ENCODE measurements around the gene STUB1. TPM values are rescaled to one million over a fixed set of nuclear protein-coding genes. Genes with fewer than 3 reads are reported as not detected.

Gene STUB1
- total RNA-seq, 2 experiments from 2014 or later, result 72.4 to 85.5 TPM

- CTCF ChIA-PET (ENCODE audit: unreplicated experiment), result no interaction called here
- TF ChIP-seq EZH2phosphoT487 (IDR thresholded peaks at IDR 0.05; ENCODE audit: borderline replicate concordance, low read depth, low read length) (no peak), CTCF (conservative IDR thresholded peaks at IDR 0.05; ENCODE audit: low read length) (no peak)
- peak; percentile 97 for DNase-seq (ENCODE audit: low spot score)
- BruUV-seq (replicated peaks), result no TSS peak
- Histone ChIP-seq H3K27ac (ENCODE audit: low read depth, low read length, poor library complexity, severe bottlenecking) (peak within 1 kb of the TSS; percentile 33), H3K9me3 (ENCODE audit: low read length) (no peaks in the 10 kb centered on the region), H2AFZ (ENCODE audit: low read length) (no peak within 1 kb of the TSS), H3K4me3 (ENCODE audit: low read depth, low read length, poor library complexity, severe bottlenecking) (peak within 1 kb of the TSS; percentile 83), H3K36me3 (ENCODE audit: insufficient read depth, low read length) (peaks cover 46% of the 10 kb centered on the region), H3K79me2 (ENCODE audit: insufficient read depth, low read depth, low read length) (peaks cover 27% of the 10 kb centered on the region; the same call in 1 of the 2 replicates), H4K20me1 (ENCODE audit: insufficient read depth, low read length) (0 out of 2 replicates have a peak, but pooled peaks cover 5% of the 10 kb centered on the region), H3K4me1 (ENCODE audit: insufficient read depth, low read length, poor library complexity, severe bottlenecking) (peaks cover 36% of the 10 kb centered on the region), H3K4me2 (ENCODE audit: low read length) (peak within 1 kb of the TSS; percentile 96), H3K9me2 (ENCODE audit: insufficient read depth, low read length) (no peaks in the 10 kb centered on the region)
- intact Hi-C loops (cut with micrococcal nuclease; ENCODE audit: unreplicated experiment), result loop anchor here (5.0 kb wide), 1 partner anchor 38 kb away; the partner anchor contains the start of gene ANTKMT
- POLR2A ChIA-PET, result no interaction called here
These were observed 4.0 kb downstream of the STUB1 start, which contains the start of gene JMJD8 for GRCh38 chr16:684071-684794. JMJD8 (minus strand) TSS chr16:684334; CDS start chr16:684319, 15 bp downstream.

GRCh38 chr16:684961-685696, 4.9 kb downstream of the STUB1 start:
- ChIA-PET CTCF (ENCODE audit: unreplicated experiment) (no interaction called here), POLR2A (no interaction called here)
- no peaks in the 10 kb centered on the region for H3K9me2 ChIP-seq (ENCODE audit: insufficient read depth, low read length)
- H3K79me2 ChIP-seq (ENCODE audit: insufficient read depth, low read depth, low read length), result peaks cover 34% of the 10 kb centered on the region; the same call in 1 of the 2 replicates
- no peak for TF ChIP-seq EZH2phosphoT487 (IDR thresholded peaks at IDR 0.05; ENCODE audit: borderline replicate concordance, low read depth, low read length)
- TF ChIP-seq CTCF (conservative IDR thresholded peaks at IDR 0.05; ENCODE audit: low read length), result no peak
- peaks cover 46% of the 10 kb centered on the region for H3K36me3 ChIP-seq (ENCODE audit: insufficient read depth, low read length)
- H3K4me1 ChIP-seq (ENCODE audit: insufficient read depth, low read length, poor library complexity, severe bottlenecking), result peaks cover 37% of the 10 kb centered on the region
- no TSS peak for BruUV-seq (replicated peaks)
- H3K27ac ChIP-seq (ENCODE audit: low read depth, low read length, poor library complexity, severe bottlenecking), result no peak overlapping the region
- no peaks in the 10 kb centered on the region for H3K9me3 ChIP-seq (ENCODE audit: low read length)
- no peak for DNase-seq (ENCODE audit: low spot score)
- no peak overlapping the region for H2AFZ ChIP-seq (ENCODE audit: low read length)
- no peak overlapping the region for H3K4me3 ChIP-seq (ENCODE audit: low read depth, low read length, poor library complexity, severe bottlenecking)
- H4K20me1 ChIP-seq (ENCODE audit: insufficient read depth, low read length), result 0 out of 2 replicates have a peak, but pooled peaks cover 5% of the 10 kb centered on the region
- intact Hi-C loops (cut with micrococcal nuclease; ENCODE audit: unreplicated experiment), result loop anchor here (5.0 kb wide), 1 partner anchor 37 kb away; the partner anchor contains the start of gene ANTKMT
- 0 out of 2 replicates have a peak overlapping the region, but pooled peaks have one; percentile 14 for H3K4me2 ChIP-seq (ENCODE audit: low read length)

All from OCI-LY7 (cell line).